ENCODE measurements around the gene MACROD2.

The MACROD2 gene

DNA sequence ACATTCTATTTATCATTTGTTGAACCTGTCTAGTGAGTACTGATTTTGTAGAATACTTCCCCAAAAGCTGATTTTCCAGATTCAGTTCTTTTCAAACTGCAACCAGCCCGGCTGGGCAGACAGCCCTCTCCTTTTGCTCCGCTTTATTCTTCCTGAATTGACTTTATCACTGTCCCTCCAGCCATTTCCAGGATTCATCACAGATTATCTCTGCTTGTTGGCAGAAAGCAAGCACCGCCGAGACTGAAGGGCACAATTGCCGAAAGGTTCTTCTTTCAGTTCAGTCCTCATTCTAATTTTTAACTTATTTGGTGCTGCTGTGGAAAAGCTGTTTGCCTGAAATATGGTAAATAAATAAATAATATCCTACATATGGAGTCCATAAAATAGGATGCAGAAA lies 711.2 kb downstream of the MACROD2 start:
- Histone ChIP-seq H3K4me2 (ENCODE audit: low read depth, low read length, poor library complexity, severe bottlenecking) (no peak overlapping the region), H4K20me1 (ENCODE audit: low read depth, low read length) (no peaks in the 10 kb centered on the region), H3K9ac (ENCODE audit: low read length) (no peak overlapping the region), H3K9me3 (ENCODE audit: insufficient read depth, low read length) (no peaks in the 10 kb centered on the region), H3K27me3 (ENCODE audit: low read length) (no peaks in the 10 kb centered on the region), H3K79me2 (ENCODE audit: insufficient read depth, low read length) (no peaks in the 10 kb centered on the region), H3K27ac (ENCODE audit: low read depth, low read length) (no peak overlapping the region), H3F3A (ENCODE audit: insufficient read depth) (no peaks in the 10 kb centered on the region), H3K9me2 (replicated peaks; ENCODE audit: insufficient read depth, low read length) (no peaks in the 10 kb centered on the region), H3K36me3 (ENCODE audit: low read length) (no peaks in the 10 kb centered on the region), H3K4me3 (ENCODE audit: insufficient read depth, low read length, poor library complexity, severe bottlenecking) (no peak overlapping the region), H2AFZ (ENCODE audit: low read depth, low read length, severe bottlenecking) (no peak overlapping the region)
- TF ChIP-seq, protein P1, sequence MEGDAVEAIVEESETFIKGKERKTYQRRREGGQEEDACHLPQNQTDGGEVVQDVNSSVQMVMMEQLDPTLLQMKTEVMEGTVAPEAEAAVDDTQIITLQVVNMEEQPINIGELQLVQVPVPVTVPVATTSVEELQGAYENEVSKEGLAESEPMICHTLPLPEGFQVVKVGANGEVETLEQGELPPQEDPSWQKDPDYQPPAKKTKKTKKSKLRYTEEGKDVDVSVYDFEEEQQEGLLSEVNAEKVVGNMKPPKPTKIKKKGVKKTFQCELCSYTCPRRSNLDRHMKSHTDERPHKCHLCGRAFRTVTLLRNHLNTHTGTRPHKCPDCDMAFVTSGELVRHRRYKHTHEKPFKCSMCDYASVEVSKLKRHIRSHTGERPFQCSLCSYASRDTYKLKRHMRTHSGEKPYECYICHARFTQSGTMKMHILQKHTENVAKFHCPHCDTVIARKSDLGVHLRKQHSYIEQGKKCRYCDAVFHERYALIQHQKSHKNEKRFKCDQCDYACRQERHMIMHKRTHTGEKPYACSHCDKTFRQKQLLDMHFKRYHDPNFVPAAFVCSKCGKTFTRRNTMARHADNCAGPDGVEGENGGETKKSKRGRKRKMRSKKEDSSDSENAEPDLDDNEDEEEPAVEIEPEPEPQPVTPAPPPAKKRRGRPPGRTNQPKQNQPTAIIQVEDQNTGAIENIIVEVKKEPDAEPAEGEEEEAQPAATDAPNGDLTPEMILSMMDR (IDR thresholded peaks at IDR 0.05; ENCODE audit: insufficient read depth, low read length, poor library complexity, severe bottlenecking), result no peak
- no peak for TF ChIP-seq EZH2phosphoT487 (conservative IDR thresholded peaks at IDR 0.05; ENCODE audit: low read length)

DNA sequence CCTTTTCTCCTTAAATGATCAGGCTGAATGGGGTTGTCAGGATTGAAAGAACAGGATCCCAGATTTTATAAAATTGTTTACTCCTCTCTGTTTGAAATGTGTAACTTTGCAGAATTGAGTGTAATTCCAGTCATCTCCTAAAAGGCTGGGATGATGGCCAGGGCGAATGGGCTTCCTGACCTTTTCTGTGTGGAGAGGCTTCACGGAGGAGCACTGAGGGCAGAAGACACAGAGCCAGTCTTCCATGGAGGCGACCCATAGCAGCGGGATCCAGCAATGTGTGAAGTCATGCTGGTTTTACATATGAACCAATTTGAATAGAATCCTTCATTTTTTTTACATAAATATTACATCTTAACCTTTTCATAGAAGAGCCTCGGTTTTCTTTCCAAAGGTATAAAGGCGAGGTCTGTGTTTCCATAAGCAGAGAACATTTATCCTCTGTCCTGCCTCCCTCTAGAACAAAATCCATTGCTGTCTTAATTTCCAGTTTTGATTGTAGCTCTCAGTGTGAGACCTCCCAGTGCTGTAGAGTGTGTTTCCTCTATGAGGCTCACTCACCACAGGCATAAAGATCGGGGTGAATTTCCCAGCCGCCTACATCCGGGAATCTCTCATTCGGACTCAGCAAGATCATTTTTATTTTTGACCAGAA lies 711.8 kb downstream of the MACROD2 start:
- H3K9me3 ChIP-seq (ENCODE audit: insufficient read depth, low read length), result no peaks in the 10 kb centered on the region
- no peak overlapping the region for H3K27ac ChIP-seq (ENCODE audit: low read depth, low read length)

DNA sequence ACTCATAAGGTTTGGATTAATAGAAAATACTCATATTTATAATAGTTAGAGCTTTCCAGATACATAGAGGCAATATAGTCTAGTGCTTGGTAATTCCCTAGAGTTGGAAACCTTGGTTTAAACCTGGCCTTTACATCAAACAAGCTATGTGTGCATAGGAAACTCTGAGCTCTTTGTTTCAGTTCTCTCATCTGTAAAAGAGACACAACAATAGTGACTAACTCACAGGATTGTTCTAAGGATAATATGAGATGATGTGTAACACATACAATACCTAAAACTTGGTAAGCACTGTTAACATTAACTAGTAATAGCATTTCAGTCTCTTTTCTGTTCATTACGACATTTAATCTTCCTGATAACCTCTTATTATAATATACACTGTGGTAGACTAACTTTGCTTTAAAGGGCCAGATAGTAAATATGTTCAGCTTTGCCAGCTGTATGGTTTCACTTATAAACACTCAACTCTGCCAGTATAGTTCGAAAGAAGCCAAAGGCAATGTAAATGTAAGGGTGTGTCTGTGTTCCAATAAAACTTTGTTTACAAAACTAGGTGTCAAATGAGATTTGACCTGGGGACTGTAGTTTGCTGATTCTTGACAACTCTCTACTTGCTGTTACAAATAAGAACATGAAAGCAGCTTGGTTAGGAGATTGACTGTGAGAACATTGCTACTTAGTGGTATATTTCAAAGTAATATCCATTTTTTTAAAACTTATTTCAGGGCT lies 712.7 kb downstream of the MACROD2 start:
- no peak overlapping the region for H3K4me3 ChIP-seq (ENCODE audit: insufficient read depth, low read length, poor library complexity, severe bottlenecking)
- no peaks in the 10 kb centered on the region for H3K36me3 ChIP-seq (ENCODE audit: low read length)
- H3K4me2 ChIP-seq (ENCODE audit: low read depth, low read length, poor library complexity, severe bottlenecking), result no peak overlapping the region
- H3K9me2 ChIP-seq (replicated peaks; ENCODE audit: insufficient read depth, low read length), result no peaks in the 10 kb centered on the region
- no peaks in the 10 kb centered on the region for H3F3A ChIP-seq (ENCODE audit: insufficient read depth)
- H3K79me2 ChIP-seq (ENCODE audit: insufficient read depth, low read length), result no peaks in the 10 kb centered on the region
- no peak overlapping the region for H3K27ac ChIP-seq (ENCODE audit: low read depth, low read length)
- TF ChIP-seq EZH2phosphoT487 (conservative IDR thresholded peaks at IDR 0.05; ENCODE audit: low read length), result no peak
- TF ChIP-seq, protein P1 (IDR thresholded peaks at IDR 0.05; ENCODE audit: insufficient read depth, low read length, poor library complexity, severe bottlenecking), result no peak
- no peak overlapping the region for H2AFZ ChIP-seq (ENCODE audit: low read depth, low read length, severe bottlenecking)
- no peak overlapping the region for H3K9ac ChIP-seq (ENCODE audit: low read length)
- H3K27me3 ChIP-seq (ENCODE audit: low read length), result no peaks in the 10 kb centered on the region
- H4K20me1 ChIP-seq (ENCODE audit: low read depth, low read length), result no peaks in the 10 kb centered on the region
- no peaks in the 10 kb centered on the region for H3K9me3 ChIP-seq (ENCODE audit: insufficient read depth, low read length)

More for the DNA sequence above, 711.8 kb downstream of the MACROD2 start:
- no peaks in the 10 kb centered on the region for H3F3A ChIP-seq (ENCODE audit: insufficient read depth)
- H3K4me3 ChIP-seq (ENCODE audit: insufficient read depth, low read length, poor library complexity, severe bottlenecking), result no peak overlapping the region
- no peak overlapping the region for H3K4me2 ChIP-seq (ENCODE audit: low read depth, low read length, poor library complexity, severe bottlenecking)
- H2AFZ ChIP-seq (ENCODE audit: low read depth, low read length, severe bottlenecking), result no peak overlapping the region
- TF ChIP-seq EZH2phosphoT487 (conservative IDR thresholded peaks at IDR 0.05; ENCODE audit: low read length), result no peak
- TF ChIP-seq, protein P1 (IDR thresholded peaks at IDR 0.05; ENCODE audit: insufficient read depth, low read length, poor library complexity, severe bottlenecking), result no peak
- H4K20me1 ChIP-seq (ENCODE audit: low read depth, low read length), result no peaks in the 10 kb centered on the region
- no peaks in the 10 kb centered on the region for H3K79me2 ChIP-seq (ENCODE audit: insufficient read depth, low read length)
- H3K9ac ChIP-seq (ENCODE audit: low read length), result no peak overlapping the region
- no peaks in the 10 kb centered on the region for H3K9me2 ChIP-seq (replicated peaks; ENCODE audit: insufficient read depth, low read length)
- no peaks in the 10 kb centered on the region for H3K36me3 ChIP-seq (ENCODE audit: low read length)
- no peaks in the 10 kb centered on the region for H3K27me3 ChIP-seq (ENCODE audit: low read length)
